DND-41 (cell line): ENCODE results near the gene SRGAP3.

Source experiments
- ATAC-seq: fragments of 200-7000 bp; cut with Tn5 transposase; 3 replicates; pipeline ENCODE4 v1.9.1; 2021; ENCODE audit warnings: low read depth; ENCODE audit not compliant: insufficient read depth
- DNase-seq: peaks from one replicate; pipeline ENCODE4 v3.0.0-alpha.2; 2020
- H2AFZ ChIP-seq: 2 replicates; pipeline ENCODE4 v1.6.0; 2012; ENCODE audit warnings: low read depth, low read length
- H3K27ac ChIP-seq: 2 replicates; pipeline ENCODE4 v1.5.1; 2012; ENCODE audit warnings: low read length, inconsistent platforms
- H3K27me3 ChIP-seq: fragments of 200-600 bp; sonication (generic); 2 replicates; pipeline ENCODE4 v1.6.0; 2012; ENCODE audit warnings: low read length, mild to moderate bottlenecking, inconsistent platforms; ENCODE audit not compliant: insufficient read depth, poor library complexity
- H3K36me3 ChIP-seq: 2 replicates; pipeline ENCODE4 v1.5.1; 2012; ENCODE audit warnings: low read length, inconsistent platforms; ENCODE audit not compliant: insufficient read depth
- H3K4me1 ChIP-seq: 2 replicates; pipeline ENCODE4 v1.5.1; 2012; ENCODE audit warnings: mild to moderate bottlenecking, low read length; ENCODE audit not compliant: insufficient read depth
- H3K4me2 ChIP-seq: 2 replicates; pipeline ENCODE4 v1.6.0; 2012; ENCODE audit warnings: mild to moderate bottlenecking, moderate library complexity, low read length, inconsistent platforms; ENCODE audit not compliant: insufficient read depth
- H3K4me3 ChIP-seq, 2 experiments: fragments of 200-600 bp in 1 of 2; shearing (Covaris generic) in 1 of 2; 2 replicates each; pipeline ENCODE4 v1.5.1; 2012 to 2016; ENCODE audit warnings: inconsistent platforms in 2 of 2, low read length in 2 of 2, mild to moderate bottlenecking in 2 of 2, low read depth in 1 of 2, moderate library complexity in 1 of 2
- H3K79me2 ChIP-seq: 2 replicates; pipeline ENCODE4 v1.6.0; 2012; ENCODE audit warnings: low read length, inconsistent platforms; ENCODE audit not compliant: insufficient read depth
- H3K9ac ChIP-seq: 2 replicates; pipeline ENCODE4 v1.6.0; 2012; ENCODE audit warnings: low read depth, mild to moderate bottlenecking, inconsistent platforms, low read length, moderate library complexity
- H3K9me3 ChIP-seq: 2 replicates; pipeline ENCODE4 v1.5.1; 2012; ENCODE audit warnings: low read length, moderate library complexity, mild to moderate bottlenecking, inconsistent platforms; ENCODE audit not compliant: insufficient read depth, severe bottlenecking
- H4K20me1 ChIP-seq: 2 replicates; pipeline ENCODE4 v1.6.0; 2012; ENCODE audit warnings: low read length; ENCODE audit not compliant: insufficient read depth
- CTCF ChIP-seq: IDR thresholded peaks from 2 replicates; pipeline ENCODE4 v1.5.1; 2012; ENCODE audit warnings: borderline replicate concordance, low read length, moderate library complexity, mild to moderate bottlenecking; ENCODE audit not compliant: poor library complexity, severe bottlenecking; ENCODE audit errors: extremely low read depth
- EZH2 ChIP-seq: IDR thresholded peaks from 3 replicates; pipeline ENCODE4 v1.6.1; 2012; ENCODE audit warnings: borderline replicate concordance, low read depth, mild to moderate bottlenecking, moderate library complexity, low read length, inconsistent platforms; ENCODE audit not compliant: severe bottlenecking

Gene SRGAP3

DNA sequence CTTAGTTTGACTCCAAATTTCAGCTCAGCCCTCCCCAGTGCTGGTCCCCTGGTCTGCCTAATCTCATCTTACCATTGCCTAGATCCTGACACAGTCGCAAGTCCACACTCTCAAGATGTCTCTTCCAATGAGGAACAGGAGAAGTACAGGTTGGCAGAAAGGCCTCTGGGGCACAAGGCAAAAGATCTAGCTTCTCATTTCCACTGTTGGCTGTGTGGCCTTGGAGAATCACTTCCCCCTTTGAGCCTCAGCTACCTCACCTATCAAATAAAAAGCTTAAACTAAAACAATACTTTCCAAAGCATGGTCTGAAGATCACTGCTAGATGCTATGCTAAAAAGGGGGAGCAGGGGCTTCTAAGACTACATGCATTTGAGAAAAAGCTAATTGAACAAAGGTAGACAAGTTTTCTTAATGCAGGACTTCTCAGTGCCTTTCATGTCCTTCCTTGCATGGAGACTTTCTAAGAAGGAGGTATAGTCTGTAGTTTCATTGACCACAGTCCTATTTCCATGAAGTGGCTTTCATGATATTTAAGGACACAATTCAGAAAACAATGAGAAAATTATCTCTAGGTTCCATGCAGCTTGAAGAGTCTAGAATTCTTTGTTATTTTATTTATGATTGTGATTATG, 168.1 kb downstream of the SRGAP3 start:
- no peaks in the 10 kb centered on the region for H3K27me3 ChIP-seq
- H3K4me1 ChIP-seq: no peaks in the 10 kb centered on the region
- no peak overlapping the region for H3K9ac ChIP-seq
- ATAC-seq: no peak
- no peaks in the 10 kb centered on the region for H4K20me1 ChIP-seq
- no peaks in the 10 kb centered on the region for H3K79me2 ChIP-seq
- no peak overlapping the region for H2AFZ ChIP-seq
- no peak for DNase-seq
- H3K36me3 ChIP-seq: no peaks in the 10 kb centered on the region
- H3K27ac ChIP-seq: no peak overlapping the region
- no peak overlapping the region for H3K4me2 ChIP-seq
- no peak overlapping the region for H3K4me3 ChIP-seq
- TF ChIP-seq CTCF (no peak), EZH2 (no peak)
- H3K9me3 ChIP-seq: no peaks in the 10 kb centered on the region

- Histone ChIP-seq H3K9ac (no peak overlapping the region), H3K4me2 (no peak overlapping the region), H3K79me2 (no peaks in the 10 kb centered on the region), H3K27me3 (no peaks in the 10 kb centered on the region), H3K27ac (no peak overlapping the region), H3K36me3 (no peaks in the 10 kb centered on the region), H2AFZ (no peak overlapping the region), H3K4me1 (no peaks in the 10 kb centered on the region), H4K20me1 (no peaks in the 10 kb centered on the region), H3K4me3 (no peak overlapping the region), H3K9me3 (no peaks in the 10 kb centered on the region)
- TF ChIP-seq EZH2 (no peak), CTCF (no peak)
- no peak for DNase-seq
- ATAC-seq: no peak
These were observed 169.3 kb downstream of the SRGAP3 start for GRCh38 chr3:9080163-9080562.

DNA sequence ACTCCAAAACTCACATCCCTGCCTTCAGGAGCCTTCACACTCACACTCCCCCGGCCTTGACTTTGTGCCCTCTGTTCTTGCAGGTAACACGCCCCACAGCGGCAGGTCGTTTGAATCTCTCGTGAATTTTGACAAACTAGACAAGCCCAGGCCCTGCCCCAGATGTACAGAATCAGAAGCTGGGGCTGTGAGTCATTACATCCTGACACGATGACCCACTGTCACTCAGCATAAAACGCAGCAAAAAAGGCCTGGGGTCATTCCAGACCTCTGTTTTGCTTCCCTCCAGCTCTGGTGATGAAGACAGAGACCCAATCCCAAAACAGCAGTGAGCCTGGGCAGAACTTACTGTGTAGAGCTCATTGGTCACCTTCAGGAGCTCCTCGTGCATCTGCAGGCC, 169.8 kb downstream of the SRGAP3 start:
- Histone ChIP-seq H2AFZ (no peak overlapping the region), H3K4me3 (no peak overlapping the region), H3K4me1 (no peaks in the 10 kb centered on the region), H3K27ac (no peak overlapping the region), H3K9me3 (no peaks in the 10 kb centered on the region), H3K36me3 (no peaks in the 10 kb centered on the region), H4K20me1 (no peaks in the 10 kb centered on the region), H3K4me2 (no peak overlapping the region), H3K27me3 (no peaks in the 10 kb centered on the region), H3K9ac (no peak overlapping the region), H3K79me2 (no peaks in the 10 kb centered on the region)
- DNase-seq (no peak), ATAC-seq (no peak)
- TF ChIP-seq EZH2 (no peak), CTCF (no peak)
